Ammon's horn (tissue), 1 donor: ENCODE results near the gene CENPT.
"Not testable (repeated sequence)": the region's sequence is repeated elsewhere in the genome, so short reads cannot be mapped to it uniquely, and the experiment has no call there.

ENCODE experiments used
- DNase-seq: peaks from one replicate; pipeline ENCODE4 v3.0.0-alpha.2; 2016; ENCODE audit warnings: low spot score

CENPT gene

GRCh38 chr16:67873435-67874370, 26.2 kb upstream of the CENPT start:
- DNase-seq: no peak

GRCh38 chr16:67872631-67873434, 25.3 kb upstream of the CENPT start, which contains the start of gene EDC4:
EDC4 (plus strand) TSS chr16:67873052; CDS start chr16:67873262, 210 bp downstream.
- peak; percentile 68 for DNase-seq

- no peak for DNase-seq
Measured at GRCh38 chr16:67872131-67872630, 24.7 kb upstream of the CENPT start.

GRCh38 chr16:67871256-67871655, 23.8 kb upstream of the CENPT start:
- DNase-seq: no peak

GRCh38 chr16:67869653-67870052, 22.2 kb upstream of the CENPT start:
- no peak for DNase-seq

GRCh38 chr16:67868290-67868689, 20.8 kb upstream of the CENPT start:
- peak; percentile 37 for DNase-seq

GRCh38 chr16:67865318-67865717, 17.8 kb upstream of the CENPT start:
- no peak for DNase-seq

GRCh38 chr16:67864594-67864993, 17.1 kb upstream of the CENPT start:
- DNase-seq: no peak

- not testable (repeated sequence) for DNase-seq
Measured at GRCh38 chr16:67864044-67864443, 16.6 kb upstream of the CENPT start.

- no peak for DNase-seq
Measured at GRCh38 chr16:67862623-67863583, 15.4 kb upstream of the CENPT start.

- DNase-seq: no peak
Measured at GRCh38 chr16:67861877-67862276, 14.4 kb upstream of the CENPT start.

GRCh38 chr16:67860589-67861398, 13.3 kb upstream of the CENPT start:
- no peak for DNase-seq

GRCh38 chr16:67858500-67858899, 11.0 kb upstream of the CENPT start:
- no peak for DNase-seq

GRCh38 chr16:67857547-67858233, 10.2 kb upstream of the CENPT start:
- no peak for DNase-seq

- DNase-seq: no peak
Measured at GRCh38 chr16:67856927-67857546, 9.5 kb upstream of the CENPT start.

- no peak for DNase-seq
Measured at GRCh38 chr16:67855789-67856188, 8.3 kb upstream of the CENPT start.

- DNase-seq: no peak
Measured at GRCh38 chr16:67853670-67854069, 6.2 kb upstream of the CENPT start.

- no peak for DNase-seq
Measured at GRCh38 chr16:67848118-67848517, 625 bp upstream of the CENPT start.

- peak; percentile 95 for DNase-seq
Measured at GRCh38 chr16:67846320-67847063, 1.0 kb downstream of the CENPT start, which contains the start of gene NUTF2. NUTF2 (plus strand) TSS chr16:67846933; CDS start chr16:67865131, 18,198 bp downstream.
